ENCODE results near the gene MGA. TPM values are rescaled to one million over a fixed set of nuclear protein-coding genes. Genes with fewer than 3 reads are reported as not detected.
"Not testable (repeated sequence)": the region's sequence is repeated elsewhere in the genome, so short reads cannot be mapped to it uniquely, and the experiment has no call there.

Gene MGA
- total RNA-seq, 2 donors from 2014 or later = 58.5 to 62.6 TPM

GRCh38 chr15:41732483-41732882 is 72.3 kb downstream of the MGA start:
- Histone ChIP-seq H3K36me3 (ENCODE audit: control insufficient read depth, insufficient read depth, low read length) (peaks cover 74% of the 10 kb centered on the region), H3K27me3 (ENCODE audit: control insufficient read depth, insufficient read depth, low read length, poor library complexity, severe bottlenecking) (no peaks in the 10 kb centered on the region), H3K27ac (ENCODE audit: low read depth, low read length) (no peak overlapping the region), H3K4me3 (ENCODE audit: low read length) (no peak overlapping the region), H3K9me3 (ENCODE audit: control insufficient read depth, low read length) (no peaks in the 10 kb centered on the region), H3K9ac (ENCODE audit: extremely low read depth, low read length, poor library complexity, severe bottlenecking) (no peak overlapping the region), H3K4me1 (ENCODE audit: control insufficient read depth, insufficient read depth, low read length) (no peaks in the 10 kb centered on the region)
- Mint-ChIP-seq H3K36me3 (ENCODE audit: low read depth) (peaks cover 46% of the 10 kb centered on the region), H3K9me3 (no peaks in the 10 kb centered on the region), H3K27ac (no peak overlapping the region), H3K4me1 (no peaks in the 10 kb centered on the region), H3K4me3 (no peak overlapping the region), H3K27me3 (ENCODE audit: insufficient read depth) (no peaks in the 10 kb centered on the region)
- TF ChIP-seq CTCF (conservative IDR thresholded peaks at IDR 0.05) = no peak
- WGBS, 2 experiments (ENCODE audit: insufficient coverage in 1 of 2, insufficient read length in 1 of 2) = 100% methylated on average over 1 of the region's 1 CpG
- DNase-seq = no peak

- H3K27ac Mint-ChIP-seq = no peak overlapping the region
- no peak overlapping the region for H3K9ac ChIP-seq (ENCODE audit: extremely low read depth, low read length, poor library complexity, severe bottlenecking)
- no peaks in the 10 kb centered on the region for H3K27me3 Mint-ChIP-seq (ENCODE audit: insufficient read depth)
- peaks cover 43% of the 10 kb centered on the region for H3K36me3 Mint-ChIP-seq (ENCODE audit: low read depth)
- H3K36me3 ChIP-seq (ENCODE audit: control insufficient read depth, insufficient read depth, low read length) = peaks cover 74% of the 10 kb centered on the region
- H3K9me3 ChIP-seq (ENCODE audit: control insufficient read depth, low read length) = no peaks in the 10 kb centered on the region
- no peak for DNase-seq
- no peaks in the 10 kb centered on the region for H3K27me3 ChIP-seq (ENCODE audit: control insufficient read depth, insufficient read depth, low read length, poor library complexity, severe bottlenecking)
- H3K4me1 Mint-ChIP-seq = no peaks in the 10 kb centered on the region
- H3K27ac ChIP-seq (ENCODE audit: low read depth, low read length) = no peak overlapping the region
- no peaks in the 10 kb centered on the region for H3K4me1 ChIP-seq (ENCODE audit: control insufficient read depth, insufficient read depth, low read length)
- H3K4me3 ChIP-seq (ENCODE audit: low read length) = no peak overlapping the region
- H3K4me3 Mint-ChIP-seq = no peak overlapping the region
- no peaks in the 10 kb centered on the region for H3K9me3 Mint-ChIP-seq
- TF ChIP-seq CTCF (conservative IDR thresholded peaks at IDR 0.05) = no peak
- WGBS, 2 experiments (ENCODE audit: insufficient coverage in 1 of 2, insufficient read length in 1 of 2) = 96% methylated on average over 4 of the region's 4 CpGs
These were observed 73.9 kb downstream of the MGA start for GRCh38 chr15:41734079-41734478.

- no peaks in the 10 kb centered on the region for H3K9me3 Mint-ChIP-seq
- no peaks in the 10 kb centered on the region for H3K27me3 Mint-ChIP-seq (ENCODE audit: insufficient read depth)
- H3K36me3 Mint-ChIP-seq (ENCODE audit: low read depth) = peaks cover 47% of the 10 kb centered on the region
- Histone ChIP-seq H3K9ac (ENCODE audit: extremely low read depth, low read length, poor library complexity, severe bottlenecking) (no peak overlapping the region), H3K27me3 (ENCODE audit: control insufficient read depth, insufficient read depth, low read length, poor library complexity, severe bottlenecking) (no peaks in the 10 kb centered on the region), H3K27ac (ENCODE audit: low read depth, low read length) (no peak overlapping the region), H3K4me1 (ENCODE audit: control insufficient read depth, insufficient read depth, low read length) (no peaks in the 10 kb centered on the region), H3K9me3 (ENCODE audit: control insufficient read depth, low read length) (no peaks in the 10 kb centered on the region), H3K4me3 (ENCODE audit: low read length) (no peak overlapping the region), H3K36me3 (ENCODE audit: control insufficient read depth, insufficient read depth, low read length) (peaks cover 77% of the 10 kb centered on the region)
- WGBS, 2 experiments (ENCODE audit: insufficient coverage in 1 of 2, insufficient read length in 1 of 2) = 95 to 100% methylated on average over 1 to 4 of the region's 4 CpGs
- no peaks in the 10 kb centered on the region for H3K4me1 Mint-ChIP-seq
- DNase-seq = no peak
- H3K4me3 Mint-ChIP-seq = no peak overlapping the region
- H3K27ac Mint-ChIP-seq = no peak overlapping the region
- TF ChIP-seq CTCF (conservative IDR thresholded peaks at IDR 0.05) = no peak
These were observed 74.8 kb downstream of the MGA start for GRCh38 chr15:41735046-41735445.

- WGBS, 2 experiments (ENCODE audit: insufficient coverage in 1 of 2, insufficient read length in 1 of 2) = 92 to 98% methylated on average over 10 of the region's 10 CpGs
- not testable (repeated sequence) for H3K9me3 Mint-ChIP-seq
These were observed 75.3 kb downstream of the MGA start for GRCh38 chr15:41735492-41735891.

More at GRCh38 chr15:41735492-41735891, 75.3 kb downstream of the MGA start:
- peaks cover 76% of the 10 kb centered on the region for H3K36me3 ChIP-seq (ENCODE audit: control insufficient read depth, insufficient read depth, low read length)
- peaks cover 47% of the 10 kb centered on the region for H3K36me3 Mint-ChIP-seq (ENCODE audit: low read depth)
- H3K27ac Mint-ChIP-seq; DNase-seq; H3K4me3 ChIP-seq (ENCODE audit: low read length); H3K27me3 Mint-ChIP-seq (ENCODE audit: insufficient read depth); H3K9me3 ChIP-seq (ENCODE audit: control insufficient read depth, low read length); H3K4me3 Mint-ChIP-seq; H3K4me1 ChIP-seq (ENCODE audit: control insufficient read depth, insufficient read depth, low read length); H3K9ac ChIP-seq (ENCODE audit: extremely low read depth, low read length, poor library complexity, severe bottlenecking); H3K27me3 ChIP-seq (ENCODE audit: control insufficient read depth, insufficient read depth, low read length, poor library complexity, severe bottlenecking); H3K27ac ChIP-seq (ENCODE audit: low read depth, low read length); H3K4me1 Mint-ChIP-seq: not testable (repeated sequence)
